HEK293T (cell line): Measurements from ENCODE around the gene PPP1R15A.
A peak's percentile ranks its signal among the peaks of the same experiment; 100 is the strongest.
"Not testable (repeated sequence)": the region's sequence is repeated elsewhere in the genome, so short reads cannot be mapped to it uniquely, and the experiment has no call there.

Source experiments
- CTCF ChIA-PET: fragments of 350-600 bp; formaldehyde crosslinking; extraction: SDS; loops from one replicate; lab custom pipeline; 2021; ENCODE audit warnings: antibody characterized with exemption, inconsistent platforms; lab: Yijun Ruan, JAX
- POLR2A ChIA-PET: fragments of 350-600 bp; formaldehyde crosslinking; extraction: SDS; loops from one replicate; lab custom pipeline; 2020; ENCODE audit warnings: antibody characterized with exemption, inconsistent platforms; lab: Yijun Ruan, JAX
- DNase-seq: peaks from one replicate; pipeline ENCODE4 v3.0.0; 2012; ENCODE audit warnings: mixed read lengths; ENCODE audit errors: extremely low spot score
- ARNT ChIP-seq: fragments of 450-650 bp; IDR thresholded peaks from 2 replicates; pipeline ENCODE4 v1.6.1; 2017; ENCODE audit warnings: mild to moderate bottlenecking
- BHLHE40 ChIP-seq: fragments of 450-650 bp; IDR thresholded peaks from 2 replicates; pipeline ENCODE4 v1.6.1; 2016; ENCODE audit warnings: mild to moderate bottlenecking, moderate library complexity, borderline replicate concordance
- CTBP1 ChIP-seq: fragments of 450-650 bp; IDR thresholded peaks from 2 replicates; pipeline ENCODE4 v1.6.1; 2016; ENCODE audit warnings: borderline replicate concordance
- ELF4 ChIP-seq: fragments of 450-650 bp; IDR thresholded peaks from 2 replicates; pipeline ENCODE4 v1.6.1; 2017; ENCODE audit warnings: antibody characterized with exemption
- FOXA1 ChIP-seq: fragments of 450-650 bp; IDR thresholded peaks from 2 replicates; pipeline ENCODE4 v1.6.1; 2016; ENCODE audit warnings: mild to moderate bottlenecking
- FOXK2 ChIP-seq: fragments of 450-650 bp; IDR thresholded peaks from 2 replicates; pipeline ENCODE4 v1.6.1; 2016; ENCODE audit warnings: mild to moderate bottlenecking
- FOXM1 ChIP-seq: fragments of 450-650 bp; IDR thresholded peaks from 2 replicates; pipeline ENCODE4 v1.6.1; 2017; ENCODE audit warnings: mild to moderate bottlenecking, borderline replicate concordance
- HDGF ChIP-seq: fragments of 450-650 bp; IDR thresholded peaks from 2 replicates; pipeline ENCODE4 v1.6.1; 2017; ENCODE audit warnings: antibody characterized with exemption, borderline replicate concordance
- L3MBTL2 ChIP-seq: fragments of 450-650 bp; conservative IDR thresholded peaks from 2 replicates; pipeline ENCODE4 v1.6.1; 2016; ENCODE audit warnings: mild to moderate bottlenecking
- LEF1 ChIP-seq: fragments of 450-650 bp; IDR thresholded peaks from 2 replicates; pipeline ENCODE4 v1.6.1; 2017; ENCODE audit warnings: mild to moderate bottlenecking, borderline replicate concordance
- NFRKB ChIP-seq: fragments of 450-650 bp; IDR thresholded peaks from 2 replicates; pipeline ENCODE4 v1.6.1; 2016; ENCODE audit warnings: mild to moderate bottlenecking, moderate library complexity
- SP1 ChIP-seq: fragments of 450-650 bp; IDR thresholded peaks from 2 replicates; pipeline ENCODE4 v1.6.1; 2017
- SUZ12 ChIP-seq: fragments of 450-650 bp; IDR thresholded peaks from 2 replicates; pipeline ENCODE4 v1.6.1; 2016; ENCODE audit warnings: mild to moderate bottlenecking
- TARDBP ChIP-seq: fragments of 450-650 bp; IDR thresholded peaks from 2 replicates; pipeline ENCODE4 v1.6.1; 2016
- ZNF384 ChIP-seq: fragments of 450-650 bp; IDR thresholded peaks from 2 replicates; pipeline ENCODE4 v1.6.1; 2016
- TF ChIP-seq, protein P1 (sequence below): fragments of 450-650 bp; IDR thresholded peaks from 2 replicates; pipeline ENCODE4 v1.6.1; 2016

Gene PPP1R15A

DNA sequence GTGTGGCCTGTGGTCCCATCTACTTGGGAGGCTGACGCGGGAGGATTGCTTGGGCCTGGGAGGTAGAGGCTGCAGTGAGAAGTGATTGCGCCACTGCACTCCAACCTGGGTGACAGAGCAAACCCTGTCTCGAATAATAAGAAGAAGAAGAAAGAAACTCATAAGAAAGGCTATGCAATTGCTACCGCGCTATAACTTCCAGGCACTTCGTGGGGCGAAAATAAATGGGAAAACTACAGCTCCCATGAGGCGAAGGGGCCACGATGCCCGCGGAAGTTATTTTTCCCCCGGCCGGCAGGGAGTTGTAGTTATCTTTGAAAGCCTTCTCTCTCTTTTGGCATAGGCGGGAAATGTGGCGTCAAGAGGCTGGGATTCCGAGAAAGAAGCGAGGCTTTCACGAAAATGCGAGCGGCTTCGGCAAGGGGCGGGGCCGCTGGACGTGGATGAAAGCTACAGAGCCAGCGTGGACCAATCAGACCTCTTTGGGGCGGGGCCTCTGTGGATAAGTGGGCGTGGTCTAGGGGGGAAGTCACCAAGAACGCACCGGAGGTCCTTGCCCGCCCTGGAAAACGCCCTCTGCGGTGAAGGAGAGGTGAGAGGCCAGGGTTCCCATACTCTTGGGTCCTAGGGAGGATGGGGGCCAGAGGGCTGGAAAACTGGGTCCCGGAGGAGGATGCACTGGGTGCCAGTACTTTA lies 27.7 kb downstream of the PPP1R15A start, which contains the start of gene NUCB1:
Gene NUCB1 (plus strand): TSS at position 532 of the 696 bp plus-strand sequence. CDS start 485 bp downstream, outside the sequence.
- POLR2A ChIA-PET, result interaction anchor here (0.8 to 3.2 kb wide), 9 partner anchors 9 to 109 kb away, joined by 3 to 40 read pairs (median 4); partner anchors contain the start of genes FTL and PPP1R15A
- CTCF ChIA-PET, result interaction anchor here (0.9 kb wide), 1 partner anchor 71 kb away, joined by 3 read pairs; no protein-coding TSS in a partner anchor
- TF ChIP-seq LEF1 (no peak), HDGF (peak; percentile 93; the same call in 1 of the 2 replicates), ZNF384 (no peak), L3MBTL2 (peak; percentile 78), CTBP1 (no peak), BHLHE40 (no peak), ELF4 (peak; percentile 27; the same call in 1 of the 2 replicates)
- DNase-seq, result peak; percentile 99

DNA sequence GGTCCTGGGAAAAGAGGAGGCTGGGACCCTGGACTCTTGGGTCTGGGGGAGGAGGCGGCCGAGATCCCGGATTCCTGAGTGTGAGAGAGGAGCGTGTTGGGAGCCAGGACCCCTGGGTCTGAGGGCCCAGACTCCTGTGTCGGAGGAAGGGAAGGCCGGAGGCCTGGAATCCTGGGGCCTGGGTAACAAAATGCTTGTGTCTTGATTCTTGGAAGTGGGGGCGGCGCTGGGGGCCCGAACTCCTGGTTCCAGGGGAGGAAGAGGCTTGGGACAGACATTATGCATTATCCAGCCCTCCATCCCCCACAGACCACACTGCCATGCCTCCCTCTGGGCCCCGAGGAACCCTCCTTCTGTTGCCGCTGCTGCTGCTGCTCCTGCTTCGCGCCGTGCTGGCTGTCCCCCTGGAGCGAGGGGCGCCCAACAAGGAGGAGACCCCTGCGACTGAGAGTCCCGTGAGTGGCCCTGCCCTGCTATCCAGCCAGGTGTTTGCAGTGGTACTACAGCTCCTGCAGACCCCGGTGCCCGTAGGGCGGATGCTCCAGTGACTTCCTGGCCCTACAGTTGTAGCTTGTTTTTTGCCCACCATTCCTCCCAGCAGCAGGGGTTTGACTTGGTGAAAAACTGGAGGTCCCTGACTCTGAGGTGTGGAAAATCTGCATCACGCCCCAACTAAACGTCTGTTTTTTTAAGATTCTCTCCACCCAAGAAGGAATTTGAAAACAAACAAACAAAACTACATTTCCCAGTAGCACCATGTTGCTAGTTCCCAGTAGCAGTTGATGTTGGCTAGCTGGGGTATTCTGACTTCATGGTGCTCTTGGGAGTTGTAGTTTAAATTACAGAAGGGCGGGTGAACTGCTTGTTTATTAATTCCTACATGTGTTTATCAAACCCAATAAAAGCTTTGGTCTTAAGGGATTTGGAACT lies 28.5 kb downstream of the PPP1R15A start:
- ChIA-PET CTCF (interaction anchor here (0.9 kb wide), 1 partner anchor 70 kb away, joined by 3 read pairs; no protein-coding TSS in a partner anchor), POLR2A (interaction anchor here (0.8 to 3.2 kb wide), 12 partner anchors 8 to 110 kb away, joined by 3 to 40 read pairs (median 3); partner anchors contain the start of genes FTL and PPP1R15A)
- DNase-seq, result peak; percentile 44
- TF ChIP-seq HDGF (no peak), NFRKB (no peak), SUZ12 (no peak), ZNF384 (no peak), LEF1 (no peak), SP1 (no peak), ELF4 (no peak), L3MBTL2 (no peak), FOXK2 (no peak), TARDBP (no peak), FOXM1 (no peak), BHLHE40 (no peak), CTBP1 (no peak), FOXA1 (no peak), ARNT (no peak)
- TF ChIP-seq, protein P1, sequence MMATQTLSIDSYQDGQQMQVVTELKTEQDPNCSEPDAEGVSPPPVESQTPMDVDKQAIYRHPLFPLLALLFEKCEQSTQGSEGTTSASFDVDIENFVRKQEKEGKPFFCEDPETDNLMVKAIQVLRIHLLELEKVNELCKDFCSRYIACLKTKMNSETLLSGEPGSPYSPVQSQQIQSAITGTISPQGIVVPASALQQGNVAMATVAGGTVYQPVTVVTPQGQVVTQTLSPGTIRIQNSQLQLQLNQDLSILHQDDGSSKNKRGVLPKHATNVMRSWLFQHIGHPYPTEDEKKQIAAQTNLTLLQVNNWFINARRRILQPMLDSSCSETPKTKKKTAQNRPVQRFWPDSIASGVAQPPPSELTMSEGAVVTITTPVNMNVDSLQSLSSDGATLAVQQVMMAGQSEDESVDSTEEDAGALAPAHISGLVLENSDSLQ, result no peak

DNA sequence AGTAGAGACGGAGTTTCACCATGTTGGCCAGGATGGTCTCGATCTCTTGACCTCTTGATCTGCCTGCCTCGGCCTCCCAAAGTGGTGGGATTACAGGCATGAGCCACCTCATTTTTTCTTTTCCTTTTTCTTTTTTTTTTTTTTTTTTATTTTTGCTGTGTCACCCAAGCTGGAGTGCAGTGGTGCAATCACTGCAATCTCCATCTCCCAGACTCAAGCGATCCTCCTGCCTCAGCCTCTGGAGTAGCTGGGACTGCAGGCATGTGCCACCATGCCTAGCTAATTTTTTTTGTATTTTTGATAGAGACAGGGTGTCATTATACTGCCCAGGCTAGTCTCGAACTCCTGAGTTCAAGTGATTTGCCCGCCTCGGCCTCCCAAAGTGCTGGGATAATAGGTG lies 30.1 kb downstream of the PPP1R15A start:
- ChIA-PET CTCF (interaction anchor here (0.6 kb wide), 1 partner anchor 91 kb away, joined by 3 read pairs; the partner anchor contains the start of gene RUVBL2), POLR2A (interaction anchor here (3.2 kb wide), 1 partner anchor 29 kb away, joined by 40 read pairs; the partner anchor contains the start of gene PPP1R15A)
- not testable (repeated sequence) for DNase-seq

DNA sequence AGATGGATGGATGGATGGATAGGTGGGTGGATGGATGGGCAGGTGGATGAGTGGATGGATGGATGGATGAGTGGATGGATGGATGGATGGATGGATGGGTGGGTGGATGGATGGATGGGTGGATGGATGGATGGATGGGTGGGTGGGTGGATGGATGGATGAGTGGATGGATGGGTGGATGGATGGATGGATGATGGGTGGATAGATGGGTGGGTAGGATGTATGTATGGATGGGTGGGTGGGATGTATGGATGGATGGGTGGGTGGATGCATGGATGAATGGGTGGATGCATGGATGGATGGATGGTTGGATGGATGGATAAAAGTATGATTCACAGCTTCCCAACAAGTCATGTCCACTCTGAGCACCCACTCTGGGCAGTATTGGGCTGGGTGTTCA lies 31.6 kb downstream of the PPP1R15A start:
- CTCF ChIA-PET, DNase-seq: not testable (repeated sequence)
- POLR2A ChIA-PET, result interaction anchor here (1.2 kb wide), 1 partner anchor 29 kb away, joined by 3 read pairs; no protein-coding TSS in a partner anchor

DNA sequence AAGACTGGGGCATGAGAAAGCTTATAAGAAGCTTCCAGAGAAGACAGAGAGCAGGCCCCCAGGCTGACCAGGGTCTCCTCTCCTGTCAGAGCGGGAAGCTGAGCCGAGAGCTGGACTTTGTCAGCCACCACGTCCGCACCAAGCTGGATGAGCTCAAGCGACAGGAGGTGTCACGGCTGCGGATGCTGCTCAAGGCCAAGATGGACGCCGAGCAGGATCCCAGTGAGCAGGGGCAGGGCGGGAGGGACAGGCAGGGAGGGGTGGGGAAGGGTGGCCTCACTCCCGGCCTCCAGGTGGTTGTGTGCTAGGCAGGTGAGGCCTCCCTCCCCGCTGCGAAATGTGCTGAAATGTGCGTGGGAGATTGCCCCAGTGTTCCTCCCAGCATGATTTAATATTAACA lies 33.4 kb downstream of the PPP1R15A start:
- DNase-seq, result no peak
- TF ChIP-seq FOXK2, result no peak
- no peak for TF ChIP-seq SUZ12
- no peak for TF ChIP-seq BHLHE40
- no peak for TF ChIP-seq ELF4
- POLR2A ChIA-PET, result no interaction called here
- CTCF ChIA-PET, result no interaction called here

DNA sequence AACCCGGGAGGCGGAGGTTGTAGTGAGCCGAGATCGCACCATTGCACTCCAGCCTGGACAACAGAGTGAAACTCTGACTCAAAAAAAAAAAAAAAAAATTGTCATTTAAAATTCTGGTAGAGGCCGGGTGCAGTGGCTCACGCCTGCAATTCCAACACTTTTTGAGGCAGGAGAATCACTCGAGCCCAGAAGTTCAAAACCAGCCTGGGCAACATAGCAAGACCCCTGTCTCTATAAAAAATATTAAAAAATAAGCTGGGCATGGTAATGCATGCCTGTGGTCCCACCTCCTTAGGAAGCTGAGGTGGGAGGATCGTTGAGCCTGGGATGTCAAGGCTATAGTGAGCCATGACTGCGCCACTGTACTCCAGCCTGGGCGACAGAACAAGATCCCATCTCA lies 34.1 kb downstream of the PPP1R15A start:
- POLR2A ChIA-PET, result no interaction called here
- CTCF ChIA-PET, result interaction anchor here (0.6 kb wide), 1 partner anchor 26 kb away, joined by 5 read pairs; no protein-coding TSS in a partner anchor
- no peak for TF ChIP-seq BHLHE40
- no peak for TF ChIP-seq HDGF
- no peak for TF ChIP-seq ELF4
- no peak for TF ChIP-seq SUZ12
- TF ChIP-seq, protein P1, result no peak
- no peak for TF ChIP-seq FOXM1
- TF ChIP-seq FOXK2, result no peak
- no peak for TF ChIP-seq L3MBTL2
- TF ChIP-seq SP1, result no peak
- no peak for TF ChIP-seq LEF1
- no peak for TF ChIP-seq FOXA1

More for the DNA sequence above, 34.1 kb downstream of the PPP1R15A start:
- DNase-seq, result no peak
